SK-N-SH (cell line): ENCODE data around the gene WNT6. TPM values are rescaled to one million over a fixed set of nuclear protein-coding genes. Genes with fewer than 3 reads are reported as not detected.

Source experiments
- CTCF ChIA-PET: fragments of 300-600, 350-600 bp; formaldehyde crosslinking; extraction: SDS; loops from one replicate; lab custom pipeline; 2021; lab: Yijun Ruan, JAX
- POLR2A ChIA-PET: fragments of 350-600 bp; sonication (Branson Sonifier 250); formaldehyde crosslinking; extraction: SDS; loops from one replicate; lab custom pipeline; 2020; ENCODE audit warnings: antibody characterized with exemption, inconsistent platforms; lab: Yijun Ruan, JAX
- DNase-seq: peaks from one replicate; pipeline ENCODE4 v3.0.0; 2012
- H2AFZ ChIP-seq: fragments of 200-600 bp; sonication (generic); 2 replicates; pipeline ENCODE4 v1.8.1; 2016; ENCODE audit warnings: antibody characterized with exemption, mild to moderate bottlenecking, low read depth
- H3F3A ChIP-seq: fragments of 200-600 bp; sonication (generic); replicated peaks from 2 replicates; pipeline ENCODE3; 2016; ENCODE audit warnings: antibody characterized with exemption, mild to moderate bottlenecking; ENCODE audit not compliant: insufficient read depth
- H3K27ac ChIP-seq, 2 experiments: fragments of 200-500 bp in 1 of 2; fragments of 200-600 bp in 1 of 2; sonication (Bioruptor generic) in 1 of 2; sonication (generic), shearing (Covaris generic) in 1 of 2; 2 replicates each; pipeline versions ENCODE4 v1.5.1 to v1.6.1; 2014 to 2016; ENCODE audit warnings: low read depth in 2 of 2, inconsistent platforms in 1 of 2, low read length in 1 of 2, mild to moderate bottlenecking in 1 of 2, mixed read lengths in 1 of 2
- H3K27me3 ChIP-seq: fragments of 200-600 bp; sonication (generic), shearing (Covaris generic); 2 replicates; pipeline ENCODE4 v1.6.1; 2016; ENCODE audit warnings: mixed run types; ENCODE audit not compliant: insufficient read depth
- H3K36me3 ChIP-seq, 2 experiments: fragments of 200-500 bp in 1 of 2; fragments of 200-600 bp in 1 of 2; sonication (Bioruptor generic) in 1 of 2; sonication (generic) in 1 of 2; replicated peaks in 1 of 2; 2 replicates each; pipeline versions ENCODE3 to v1.5.1; 2014 to 2016; ENCODE audit warnings: low read length in 1 of 2, mild to moderate bottlenecking in 1 of 2; ENCODE audit not compliant: insufficient read depth in 2 of 2, control insufficient read depth in 1 of 2
- H3K4me1 ChIP-seq, 2 experiments: fragments of 200-500 bp in 1 of 2; fragments of 200-600 bp in 1 of 2; sonication (Bioruptor generic) in 1 of 2; sonication (generic), shearing (Covaris generic) in 1 of 2; 2 replicates each; pipeline versions ENCODE4 v1.5.1 to v1.6.1; 2014 to 2016; ENCODE audit warnings: low read depth in 1 of 2, low read length in 1 of 2, mixed run types in 1 of 2; ENCODE audit not compliant: insufficient read depth in 2 of 2, control insufficient read depth in 1 of 2
- H3K4me2 ChIP-seq: fragments of 200-600 bp; sonication (generic), shearing (Covaris generic); 2 replicates; pipeline ENCODE4 v1.6.1; 2017; ENCODE audit warnings: mixed run types
- H3K4me3 ChIP-seq, 2 experiments: fragments of 200-500 bp in 1 of 2; fragments of 200-600 bp in 1 of 2; sonication (Bioruptor generic) in 1 of 2; sonication (generic), shearing (Covaris generic) in 1 of 2; 2 replicates each; pipeline versions ENCODE4 v1.5.1 to v1.8.1; 2014 to 2016; ENCODE audit warnings: low read depth in 2 of 2, inconsistent platforms in 1 of 2, low read length in 1 of 2, mild to moderate bottlenecking in 1 of 2, mixed read lengths in 1 of 2, moderate library complexity in 1 of 2
- H3K79me2 ChIP-seq: fragments of 200-600 bp; sonication (generic); 2 replicates; pipeline ENCODE4 v1.8.1; 2017; ENCODE audit warnings: mild to moderate bottlenecking; ENCODE audit not compliant: insufficient read depth
- H3K9ac ChIP-seq: fragments of 200-600 bp; sonication (generic); 2 replicates; pipeline ENCODE4 v1.6.1; 2017; ENCODE audit warnings: mixed run types
- H3K9me2 ChIP-seq: fragments of 200-600 bp; sonication (generic); 2 replicates; pipeline ENCODE4 v1.6.1; 2017; ENCODE audit warnings: mixed run types
- H3K9me3 ChIP-seq: fragments of 200-600 bp; sonication (generic); 2 replicates; pipeline ENCODE4 v1.6.1; 2017; ENCODE audit warnings: mixed run types, mild to moderate bottlenecking, moderate library complexity
- H4K20me1 ChIP-seq: fragments of 200-600 bp; sonication (generic); 2 replicates; pipeline ENCODE4 v1.6.1; 2017; ENCODE audit warnings: mild to moderate bottlenecking, mixed run types; ENCODE audit not compliant: insufficient read depth
- CHD2 ChIP-seq: fragments of 150-350 bp; IDR thresholded peaks from 2 replicates; pipeline ENCODE4 v1.6.1; 2018; ENCODE audit warnings: low read length; ENCODE audit not compliant: partially characterized antibody
- EP300 ChIP-seq, 2 experiments: IDR thresholded peaks; 2 replicates each; pipeline versions ENCODE4 v1.4.0 to v1.6.1; 2012; ENCODE audit warnings: borderline replicate concordance in 1 of 2, low read depth in 1 of 2, low read length in 1 of 2
- EZH2phosphoT487 ChIP-seq: fragments of 200-600 bp; sonication (generic); IDR thresholded peaks from 2 replicates; pipeline ENCODE4 v1.6.1; 2017; ENCODE audit warnings: low read depth, mixed run types, mild to moderate bottlenecking, antibody characterized with exemption, moderate library complexity, borderline replicate concordance
- FOXJ3 ChIP-seq: sonication (generic); formaldehyde crosslinking; IDR thresholded peaks from 2 replicates; pipeline ENCODE4 v1.5.1; 2020; ENCODE audit warnings: mild to moderate bottlenecking, missing genetic modification reagents
- NRF1 ChIP-seq: IDR thresholded peaks from 2 replicates; pipeline ENCODE4 v1.6.1; 2012; ENCODE audit warnings: low read depth, mild to moderate bottlenecking, low read length
- RAD21 ChIP-seq: IDR thresholded peaks from 2 replicates; pipeline ENCODE4 v1.6.1; 2012; ENCODE audit warnings: mild to moderate bottlenecking, low read length
- RCOR1 ChIP-seq: fragments of 150-350 bp; IDR thresholded peaks from 2 replicates; pipeline ENCODE4 v1.6.1; 2017; ENCODE audit warnings: antibody characterized with exemption, low read length
- RFX5 ChIP-seq: IDR thresholded peaks from 2 replicates; pipeline ENCODE4 v1.6.1; 2012; ENCODE audit warnings: mild to moderate bottlenecking, improper control_type of control experiment, low read length
- RXRA ChIP-seq: IDR thresholded peaks from 2 replicates; pipeline ENCODE4 v1.4.0; 2012; ENCODE audit warnings: low read depth, mild to moderate bottlenecking, borderline replicate concordance
- SIN3A ChIP-seq: IDR thresholded peaks from 2 replicates; pipeline ENCODE4 v1.6.1; 2012; ENCODE audit warnings: low read depth, mild to moderate bottlenecking, low read length, moderate library complexity, borderline replicate concordance
- SMC3 ChIP-seq: IDR thresholded peaks from 2 replicates; pipeline ENCODE4 v1.6.1; 2012; ENCODE audit warnings: low read depth, low read length, improper control_type of control experiment
- TAF1 ChIP-seq: IDR thresholded peaks from 2 replicates; pipeline ENCODE4 v1.6.1; 2012; ENCODE audit warnings: low read depth, mild to moderate bottlenecking, low read length, moderate library complexity, borderline replicate concordance
- WGBS: methylation state at CpG from one replicate; pipeline ENCODE4 v1.1.6; 2017; ENCODE audit warnings: low lambda C conversion rate; 5-methylcytosine and 5-hydroxymethylcytosine counted together
- polyA plus RNA-seq, 3 experiments: library from polyadenylated mRNA; depleted of rRNA; stranded (reverse); fragments of >200 nt; gene quantifications; 2 replicates each; pipeline ENCODE4 v1.2.3, GENCODE V29; 2012
- TF ChIP-seq, protein P1 (sequence below): IDR thresholded peaks from 2 replicates; pipeline ENCODE4 v1.4.0; 2012; ENCODE audit warnings: low read depth
- TF ChIP-seq, protein P2 (sequence below): fragments of 200-600 bp; sonication (generic); IDR thresholded peaks from 2 replicates; pipeline ENCODE4 v1.6.1; 2017; ENCODE audit warnings: antibody characterized with exemption, mild to moderate bottlenecking, moderate library complexity

WNT6 gene
- polyA plus RNA-seq, 1 of the 3 experiments (the other 2 are of a cell fraction): 0.08 TPM

DNA sequence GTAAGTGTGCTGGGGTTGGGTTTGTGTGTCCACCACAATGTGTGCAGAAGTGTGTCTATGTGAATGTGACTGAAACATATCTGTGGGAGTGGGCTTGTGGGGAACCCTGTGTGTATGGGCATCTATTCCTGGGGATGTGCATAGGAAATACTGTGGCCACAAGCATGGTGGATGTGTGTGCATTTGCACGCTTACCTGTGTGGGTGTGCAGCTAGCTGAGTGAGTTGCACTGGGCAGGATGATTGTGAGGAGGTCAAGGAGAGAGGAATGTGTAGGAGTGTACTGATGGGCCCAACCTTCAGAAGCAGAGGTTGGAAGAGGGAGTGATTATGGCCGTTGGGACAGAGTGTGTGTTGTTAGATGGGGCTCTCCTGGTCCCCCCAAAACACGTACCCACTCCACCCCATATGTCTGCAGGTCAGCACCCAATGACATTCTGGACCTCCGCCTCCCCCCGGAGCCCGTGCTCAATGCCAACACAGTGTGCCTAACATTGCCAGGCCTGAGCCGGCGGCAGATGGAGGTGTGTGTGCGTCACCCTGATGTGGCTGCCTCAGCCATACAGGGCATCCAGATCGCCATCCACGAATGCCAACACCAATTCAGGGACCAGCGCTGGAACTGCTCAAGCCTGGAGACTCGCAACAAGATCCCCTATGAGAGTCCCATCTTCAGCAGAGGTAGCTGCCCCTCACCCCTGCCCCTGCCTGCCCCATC lies 22.3 kb downstream of the WNT6 start:
- CTCF ChIA-PET: interaction anchor here (0.6 to 22.5 kb wide), 6 partner anchors 10 to 120 kb away, joined by 3 to 795 read pairs (median 24); partner anchors contain the start of gene WNT6
- Histone ChIP-seq H3K4me2 (no peak overlapping the region), H3K9ac (no peak overlapping the region), H3K36me3 (no peaks in the 10 kb centered on the region), H3K4me3 (no peak overlapping the region), H3F3A (no peaks in the 10 kb centered on the region), H2AFZ (no peak overlapping the region), H4K20me1 (no peaks in the 10 kb centered on the region), H3K9me2 (no peaks in the 10 kb centered on the region), H3K4me1 (peaks cover 0 to 60% of the 10 kb centered on the region in 2 experiments; a peak in 2 of 4 replicates), H3K9me3 (no peaks in the 10 kb centered on the region), H3K79me2 (no peaks in the 10 kb centered on the region), H3K27me3 (peaks cover 41% of the 10 kb centered on the region), H3K27ac (no peak overlapping the region)
- DNase-seq: peak; percentile 23
- 81% methylated on average over 6 of the region's 13 CpGs for WGBS
- POLR2A ChIA-PET: interaction anchor here (0.8 to 1.1 kb wide), 2 partner anchors 12 to 16 kb away, joined by 3 read pairs; no protein-coding TSS in a partner anchor
- TF ChIP-seq FOXJ3 (CRISPR knock-in tag) (no peak), SMC3 (no peak), TAF1 (no peak), RAD21 (no peak), RCOR1 (no peak), EP300 (IDR thresholded peaks at IDR 0.05; ENCODE audit: borderline replicate concordance in 1 of 2, low read depth in 1 of 2, low read length in 1 of 2) (no peak), EZH2phosphoT487 (no peak), RXRA (no peak), NRF1 (no peak), RFX5 (no peak), SIN3A (no peak)
- TF ChIP-seq, protein P1, sequence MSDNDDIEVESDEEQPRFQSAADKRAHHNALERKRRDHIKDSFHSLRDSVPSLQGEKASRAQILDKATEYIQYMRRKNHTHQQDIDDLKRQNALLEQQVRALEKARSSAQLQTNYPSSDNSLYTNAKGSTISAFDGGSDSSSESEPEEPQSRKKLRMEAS: no peak
- TF ChIP-seq, protein P2, sequence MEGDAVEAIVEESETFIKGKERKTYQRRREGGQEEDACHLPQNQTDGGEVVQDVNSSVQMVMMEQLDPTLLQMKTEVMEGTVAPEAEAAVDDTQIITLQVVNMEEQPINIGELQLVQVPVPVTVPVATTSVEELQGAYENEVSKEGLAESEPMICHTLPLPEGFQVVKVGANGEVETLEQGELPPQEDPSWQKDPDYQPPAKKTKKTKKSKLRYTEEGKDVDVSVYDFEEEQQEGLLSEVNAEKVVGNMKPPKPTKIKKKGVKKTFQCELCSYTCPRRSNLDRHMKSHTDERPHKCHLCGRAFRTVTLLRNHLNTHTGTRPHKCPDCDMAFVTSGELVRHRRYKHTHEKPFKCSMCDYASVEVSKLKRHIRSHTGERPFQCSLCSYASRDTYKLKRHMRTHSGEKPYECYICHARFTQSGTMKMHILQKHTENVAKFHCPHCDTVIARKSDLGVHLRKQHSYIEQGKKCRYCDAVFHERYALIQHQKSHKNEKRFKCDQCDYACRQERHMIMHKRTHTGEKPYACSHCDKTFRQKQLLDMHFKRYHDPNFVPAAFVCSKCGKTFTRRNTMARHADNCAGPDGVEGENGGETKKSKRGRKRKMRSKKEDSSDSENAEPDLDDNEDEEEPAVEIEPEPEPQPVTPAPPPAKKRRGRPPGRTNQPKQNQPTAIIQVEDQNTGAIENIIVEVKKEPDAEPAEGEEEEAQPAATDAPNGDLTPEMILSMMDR: no peak

DNA sequence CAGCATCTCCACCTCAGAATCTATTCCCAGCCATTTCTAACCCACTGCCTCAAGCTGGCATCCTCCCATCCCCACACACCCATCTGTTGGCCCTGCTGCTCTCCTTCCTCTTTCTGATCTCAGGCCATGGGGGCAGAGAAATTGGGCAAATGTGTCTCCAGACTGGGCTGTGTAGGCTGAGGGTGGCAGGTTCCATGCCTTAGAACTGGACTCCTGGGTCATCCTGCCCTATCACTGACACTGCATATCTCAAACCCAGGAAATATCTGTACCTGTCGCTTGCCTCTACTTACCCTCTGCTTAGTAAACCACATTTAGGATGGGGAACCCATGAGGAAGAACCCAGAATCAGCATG lies 22.8 kb downstream of the WNT6 start:
- ChIA-PET CTCF (interaction anchor here (0.7 to 22.5 kb wide), 3 partner anchors 10 to 98 kb away, joined by 3 to 795 read pairs (median 8); no protein-coding TSS in a partner anchor), POLR2A (interaction anchor here (1.0 to 1.1 kb wide), 2 partner anchors 11 to 81 kb away, joined by 3 to 4 read pairs; no protein-coding TSS in a partner anchor)
- Histone ChIP-seq H3K27ac (no peak overlapping the region), H3K9me3 (no peaks in the 10 kb centered on the region), H3K79me2 (no peaks in the 10 kb centered on the region), H4K20me1 (no peaks in the 10 kb centered on the region), H3K4me1 (peaks cover 0 to 60% of the 10 kb centered on the region in 2 experiments; a peak in 2 of 4 replicates), H3K9me2 (no peaks in the 10 kb centered on the region), H3F3A (no peaks in the 10 kb centered on the region), H3K4me2 (no peak overlapping the region), H2AFZ (no peak overlapping the region), H3K27me3 (peaks cover 41% of the 10 kb centered on the region), H3K4me3 (no peak overlapping the region), H3K9ac (no peak overlapping the region), H3K36me3 (no peaks in the 10 kb centered on the region)
- no peak for TF ChIP-seq RXRA
- TF ChIP-seq, protein P1: no peak
- TF ChIP-seq TAF1: no peak
- TF ChIP-seq CHD2: no peak
- no peak for DNase-seq
- 62% methylated on average over 1 of the region's 1 CpG for WGBS
